ENCODE measurements around the gene TSPEAR. TPM values are rescaled to one million over a fixed set of nuclear protein-coding genes. Genes with fewer than 3 reads are reported as not detected.

The TSPEAR gene
- total and polyA plus RNA-seq, 9 of the 15 experiments (the other 6 are each of a cell fraction or from before 2014, with no cell fraction given), result not detected

DNA sequence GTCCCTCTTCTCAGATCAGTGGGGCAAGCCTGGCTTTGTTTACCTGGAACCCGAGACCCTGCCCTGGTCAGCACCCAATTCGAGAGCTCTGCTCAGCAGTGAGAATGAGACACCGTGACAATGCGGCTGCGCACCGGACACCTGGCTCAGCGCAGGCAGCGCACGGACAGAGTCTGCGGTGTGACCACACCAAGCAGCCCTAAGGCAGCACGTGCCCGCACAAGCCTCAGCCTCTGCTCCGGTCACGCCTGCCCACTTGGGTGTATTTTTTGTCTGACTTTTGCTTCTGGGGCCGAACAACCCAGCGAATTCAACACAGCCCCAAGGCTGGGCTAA lies 94.8 kb downstream of the TSPEAR start:
- FAIRE-seq (no peak), ATAC-seq (no peak), DNase-seq (ENCODE audit: extremely low read depth in 1 of 4, low spot score in 3 of 4) (no peak)
- Histone ChIP-seq H2AFZ (ENCODE audit: low read depth, low read length) (no peak overlapping the region), H3K4me1 (replicated peaks in 1 of 2; ENCODE audit: control insufficient read depth in 2 of 2, insufficient read depth in 2 of 2, low read length in 2 of 2) (peaks cover 0 to 10% of the 10 kb centered on the region in 2 experiments; a peak in 2 of 5 replicates), H3K9me3 (replicated peaks; ENCODE audit: control insufficient read depth, insufficient read depth, low read depth, low read length) (no peaks in the 10 kb centered on the region; the same call in 1 of the 2 replicates), H3K9me1 (ENCODE audit: control insufficient read depth, insufficient read depth, low read length) (peaks cover 3% of the 10 kb centered on the region), H3K36me3 (ENCODE audit: control insufficient read depth, insufficient read depth, low read length) (no peaks in the 10 kb centered on the region), H3K79me2 (ENCODE audit: control insufficient read depth, insufficient read depth, low read length) (no peaks in the 10 kb centered on the region), H4K20me1 (replicated peaks; ENCODE audit: control insufficient read depth, insufficient read depth, low read length) (no peaks in the 10 kb centered on the region), H3K27ac (ENCODE audit: extremely low read depth, low read depth, low read length) (no peak overlapping the region), H3K4me3 (no peak overlapping the region), H3K4me2 (ENCODE audit: insufficient read depth, low read length) (no peak overlapping the region), H3K9ac (ENCODE audit: insufficient read depth in 1 of 2, low read depth in 2 of 2, low read length in 2 of 2) (no peak overlapping the region), H3K27me3 (ENCODE audit: control insufficient read depth in 2 of 2, insufficient read depth in 2 of 2, low read length in 2 of 2) (peaks cover 14 to 44% of the 10 kb centered on the region in 2 experiments; a peak in 4 of 5 replicates)
- intact Hi-C loops (cut with micrococcal nuclease) (no loop called here), in situ Hi-C loops (cut with MboI) (no loop called here)
- POLR2A ChIA-PET, result interaction anchor here (0.6 kb wide), 1 partner anchor 229 kb away, joined by 3 read pairs; no protein-coding TSS in a partner anchor
- WGBS (ENCODE audit: insufficient coverage, low coverage, missing lambda C conversion rate), result under 1% methylated on average over 16 of the region's 16 CpGs
- CTCF ChIA-PET (ENCODE audit: low intra/inter-chr PET ratio), result no interaction called here
- BruUV-seq (replicated peaks), result no TSS peak
- no peak for TF ChIP-seq BACH1 (tag; IDR thresholded peaks at IDR 0.05)
- no peak for TF ChIP-seq RBM15 (IDR thresholded peaks at IDR 0.05; ENCODE audit: insufficient read depth, low read length)
- TF ChIP-seq, protein P1, sequence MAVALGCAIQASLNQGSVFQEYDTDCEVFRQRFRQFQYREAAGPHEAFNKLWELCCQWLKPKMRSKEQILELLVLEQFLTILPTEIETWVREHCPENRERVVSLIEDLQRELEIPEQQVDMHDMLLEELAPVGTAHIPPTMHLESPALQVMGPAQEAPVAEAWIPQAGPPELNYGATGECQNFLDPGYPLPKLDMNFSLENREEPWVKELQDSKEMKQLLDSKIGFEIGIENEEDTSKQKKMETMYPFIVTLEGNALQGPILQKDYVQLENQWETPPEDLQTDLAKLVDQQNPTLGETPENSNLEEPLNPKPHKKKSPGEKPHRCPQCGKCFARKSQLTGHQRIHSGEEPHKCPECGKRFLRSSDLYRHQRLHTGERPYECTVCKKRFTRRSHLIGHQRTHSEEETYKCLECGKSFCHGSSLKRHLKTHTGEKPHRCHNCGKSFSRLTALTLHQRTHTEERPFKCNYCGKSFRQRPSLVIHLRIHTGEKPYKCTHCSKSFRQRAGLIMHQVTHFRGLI (CRISPR knock-in tag; IDR thresholded peaks at IDR 0.05), result no peak
- TF ChIP-seq, protein P2, sequence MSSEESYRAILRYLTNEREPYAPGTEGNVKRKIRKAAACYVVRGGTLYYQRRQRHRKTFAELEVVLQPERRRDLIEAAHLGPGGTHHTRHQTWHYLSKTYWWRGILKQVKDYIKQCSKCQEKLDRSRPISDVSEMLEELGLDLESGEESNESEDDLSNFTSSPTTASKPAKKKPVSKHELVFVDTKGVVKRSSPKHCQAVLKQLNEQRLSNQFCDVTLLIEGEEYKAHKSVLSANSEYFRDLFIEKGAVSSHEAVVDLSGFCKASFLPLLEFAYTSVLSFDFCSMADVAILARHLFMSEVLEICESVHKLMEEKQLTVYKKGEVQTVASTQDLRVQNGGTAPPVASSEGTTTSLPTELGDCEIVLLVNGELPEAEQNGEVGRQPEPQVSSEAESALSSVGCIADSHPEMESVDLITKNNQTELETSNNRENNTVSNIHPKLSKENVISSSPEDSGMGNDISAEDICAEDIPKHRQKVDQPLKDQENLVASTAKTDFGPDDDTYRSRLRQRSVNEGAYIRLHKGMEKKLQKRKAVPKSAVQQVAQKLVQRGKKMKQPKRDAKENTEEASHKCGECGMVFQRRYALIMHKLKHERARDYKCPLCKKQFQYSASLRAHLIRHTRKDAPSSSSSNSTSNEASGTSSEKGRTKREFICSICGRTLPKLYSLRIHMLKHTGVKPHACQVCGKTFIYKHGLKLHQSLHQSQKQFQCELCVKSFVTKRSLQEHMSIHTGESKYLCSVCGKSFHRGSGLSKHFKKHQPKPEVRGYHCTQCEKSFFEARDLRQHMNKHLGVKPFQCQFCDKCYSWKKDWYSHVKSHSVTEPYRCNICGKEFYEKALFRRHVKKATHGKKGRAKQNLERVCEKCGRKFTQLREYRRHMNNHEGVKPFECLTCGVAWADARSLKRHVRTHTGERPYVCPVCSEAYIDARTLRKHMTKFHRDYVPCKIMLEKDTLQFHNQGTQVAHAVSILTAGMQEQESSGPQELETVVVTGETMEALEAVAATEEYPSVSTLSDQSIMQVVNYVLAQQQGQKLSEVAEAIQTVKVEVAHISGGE (CRISPR knock-in tag; IDR thresholded peaks at IDR 0.05), result no peak
- no peak for TF ChIP-seq ZKSCAN8 (CRISPR knock-in tag; IDR thresholded peaks at IDR 0.05)
- TF ChIP-seq FOXM1 (IDR thresholded peaks at IDR 0.05; ENCODE audit: low read depth), result no peak
- no peak for TF ChIP-seq FOXM1 (CRISPR knock-in tag; IDR thresholded peaks at IDR 0.05; ENCODE audit: low read depth)
- TF ChIP-seq SAFB (IDR thresholded peaks at IDR 0.05; ENCODE audit: borderline replicate concordance, low read depth, low read length), result no peak
- TF ChIP-seq, protein P3, sequence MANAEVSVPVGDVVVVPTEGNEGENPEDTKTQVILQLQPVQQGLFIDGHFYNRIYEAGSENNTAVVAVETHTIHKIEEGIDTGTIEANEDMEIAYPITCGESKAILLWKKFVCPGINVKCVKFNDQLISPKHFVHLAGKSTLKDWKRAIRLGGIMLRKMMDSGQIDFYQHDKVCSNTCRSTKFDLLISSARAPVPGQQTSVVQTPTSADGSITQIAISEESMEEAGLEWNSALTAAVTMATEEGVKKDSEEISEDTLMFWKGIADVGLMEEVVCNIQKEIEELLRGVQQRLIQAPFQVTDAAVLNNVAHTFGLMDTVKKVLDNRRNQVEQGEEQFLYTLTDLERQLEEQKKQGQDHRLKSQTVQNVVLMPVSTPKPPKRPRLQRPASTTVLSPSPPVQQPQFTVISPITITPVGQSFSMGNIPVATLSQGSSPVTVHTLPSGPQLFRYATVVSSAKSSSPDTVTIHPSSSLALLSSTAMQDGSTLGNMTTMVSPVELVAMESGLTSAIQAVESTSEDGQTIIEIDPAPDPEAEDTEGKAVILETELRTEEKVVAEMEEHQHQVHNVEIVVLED (CRISPR knock-in tag; IDR thresholded peaks at IDR 0.05), result no peak
- TF ChIP-seq SUPT5H (IDR thresholded peaks at IDR 0.05), result no peak
- no peak for TF ChIP-seq ELF2 (CRISPR knock-in tag; IDR thresholded peaks at IDR 0.05)
- TF ChIP-seq, protein P4, sequence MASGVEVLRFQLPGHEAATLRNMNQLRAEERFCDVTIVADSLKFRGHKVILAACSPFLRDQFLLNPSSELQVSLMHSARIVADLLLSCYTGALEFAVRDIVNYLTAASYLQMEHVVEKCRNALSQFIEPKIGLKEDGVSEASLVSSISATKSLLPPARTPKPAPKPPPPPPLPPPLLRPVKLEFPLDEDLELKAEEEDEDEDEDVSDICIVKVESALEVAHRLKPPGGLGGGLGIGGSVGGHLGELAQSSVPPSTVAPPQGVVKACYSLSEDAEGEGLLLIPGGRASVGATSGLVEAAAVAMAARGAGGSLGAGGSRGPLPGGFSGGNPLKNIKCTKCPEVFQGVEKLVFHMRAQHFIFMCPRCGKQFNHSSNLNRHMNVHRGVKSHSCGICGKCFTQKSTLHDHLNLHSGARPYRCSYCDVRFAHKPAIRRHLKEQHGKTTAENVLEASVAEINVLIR (CRISPR knock-in tag; IDR thresholded peaks at IDR 0.05), result no peak
- TF ChIP-seq ZNF232 (CRISPR knock-in tag; IDR thresholded peaks at IDR 0.05), result no peak
